GM10248 (cell line): Measurements from ENCODE around the gene MFSD1.
"Not testable (repeated sequence)": the region's sequence is repeated elsewhere in the genome, so short reads cannot be mapped to it uniquely, and the experiment has no call there.

Experiments used
- CTCF ChIA-PET: fragments of 300-600 bp; sonication (Branson Sonifier 250); formaldehyde crosslinking; extraction: SDS; loops from one replicate; lab custom pipeline; 2021; ENCODE audit warnings: antibody characterized with exemption; lab: Yijun Ruan, JAX
- POLR2A ChIA-PET: fragments of 350-650 bp; sonication (Branson Sonifier 250); formaldehyde crosslinking; extraction: SDS; loops from one replicate; lab custom pipeline; 2020; ENCODE audit warnings: antibody characterized with exemption; lab: Yijun Ruan, JAX
- DNase-seq: peaks from one replicate; pipeline ENCODE4 v3.0.0; 2012; ENCODE audit errors: extremely low spot score
- TF ChIP-seq, protein P1 (sequence below): IDR thresholded peaks from 2 replicates; pipeline ENCODE4 v1.5.1; 2012; ENCODE audit warnings: mild to moderate bottlenecking, low read depth; ENCODE audit errors: extremely low read depth, missing control alignments, control extremely low read depth

Gene MFSD1

GRCh38 chr3:158782283-158782989, 19.4 kb upstream of the MFSD1 start:
- TF ChIP-seq, protein P1, sequence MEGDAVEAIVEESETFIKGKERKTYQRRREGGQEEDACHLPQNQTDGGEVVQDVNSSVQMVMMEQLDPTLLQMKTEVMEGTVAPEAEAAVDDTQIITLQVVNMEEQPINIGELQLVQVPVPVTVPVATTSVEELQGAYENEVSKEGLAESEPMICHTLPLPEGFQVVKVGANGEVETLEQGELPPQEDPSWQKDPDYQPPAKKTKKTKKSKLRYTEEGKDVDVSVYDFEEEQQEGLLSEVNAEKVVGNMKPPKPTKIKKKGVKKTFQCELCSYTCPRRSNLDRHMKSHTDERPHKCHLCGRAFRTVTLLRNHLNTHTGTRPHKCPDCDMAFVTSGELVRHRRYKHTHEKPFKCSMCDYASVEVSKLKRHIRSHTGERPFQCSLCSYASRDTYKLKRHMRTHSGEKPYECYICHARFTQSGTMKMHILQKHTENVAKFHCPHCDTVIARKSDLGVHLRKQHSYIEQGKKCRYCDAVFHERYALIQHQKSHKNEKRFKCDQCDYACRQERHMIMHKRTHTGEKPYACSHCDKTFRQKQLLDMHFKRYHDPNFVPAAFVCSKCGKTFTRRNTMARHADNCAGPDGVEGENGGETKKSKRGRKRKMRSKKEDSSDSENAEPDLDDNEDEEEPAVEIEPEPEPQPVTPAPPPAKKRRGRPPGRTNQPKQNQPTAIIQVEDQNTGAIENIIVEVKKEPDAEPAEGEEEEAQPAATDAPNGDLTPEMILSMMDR: no peak
- ChIA-PET POLR2A (no interaction called here), CTCF (interaction anchor here (1.1 kb wide), 1 partner anchor 15 kb away, joined by 3 read pairs; no protein-coding TSS in a partner anchor)
- DNase-seq: no peak

DNA sequence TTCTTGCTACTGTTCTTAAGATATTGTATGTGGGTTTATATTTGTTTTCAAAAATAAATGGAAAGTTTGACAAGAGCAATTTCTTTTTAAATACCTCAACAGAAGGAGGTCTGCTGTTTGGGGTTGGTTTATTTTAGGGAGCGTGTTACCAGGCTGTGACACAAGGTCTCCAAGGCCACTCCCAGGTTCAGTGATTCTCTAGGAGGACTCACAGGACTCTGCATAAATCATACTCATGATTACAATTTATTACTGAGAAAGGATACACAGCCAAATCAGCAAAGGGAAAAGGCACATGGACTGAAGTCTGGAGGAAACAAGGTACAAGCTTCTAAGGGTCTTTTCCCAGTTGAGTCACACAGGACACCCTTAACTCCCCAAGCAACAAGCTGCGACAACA, 18.8 kb upstream of the MFSD1 start:
- POLR2A ChIA-PET: no interaction called here
- TF ChIP-seq, protein P1: no peak
- CTCF ChIA-PET: interaction anchor here (1.1 to 1.5 kb wide), 3 partner anchors 15 to 55 kb away, joined by 3 to 6 read pairs (median 3); no protein-coding TSS in a partner anchor
- DNase-seq: no peak

DNA sequence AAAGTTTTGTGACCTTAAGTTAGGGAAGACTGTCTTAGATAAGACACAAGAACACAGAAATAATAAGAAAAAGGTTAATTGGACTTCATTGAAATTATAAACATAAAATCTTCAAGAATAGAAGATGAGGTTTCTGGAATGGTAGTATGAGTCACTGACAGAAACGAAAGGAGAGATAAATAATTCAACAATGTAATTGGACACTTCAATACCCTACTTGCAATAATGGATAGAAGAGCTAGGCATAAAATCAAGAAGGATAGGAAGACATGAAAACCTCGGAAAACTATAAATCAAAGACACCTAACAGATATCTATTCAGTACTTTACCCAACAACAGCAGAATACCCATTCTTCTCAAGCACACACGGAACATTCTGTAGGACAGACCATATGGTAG, 15.9 kb upstream of the MFSD1 start:
- DNase-seq: no peak
- ChIA-PET POLR2A (no interaction called here), CTCF (interaction anchor here (0.8 to 1.9 kb wide), 3 partner anchors 8 to 59 kb away, joined by 4 to 8 read pairs (median 8); no protein-coding TSS in a partner anchor)
- TF ChIP-seq, protein P1: no peak

- TF ChIP-seq, protein P1: no peak
- ChIA-PET POLR2A (no interaction called here), CTCF (interaction anchor here (0.9 to 5.5 kb wide), 9 partner anchors 8 to 144 kb away, joined by 4 to 80 read pairs (median 6); no protein-coding TSS in a partner anchor)
- DNase-seq: no peak
These were observed 13.4 kb upstream of the MFSD1 start for GRCh38 chr3:158788446-158788845.

DNA sequence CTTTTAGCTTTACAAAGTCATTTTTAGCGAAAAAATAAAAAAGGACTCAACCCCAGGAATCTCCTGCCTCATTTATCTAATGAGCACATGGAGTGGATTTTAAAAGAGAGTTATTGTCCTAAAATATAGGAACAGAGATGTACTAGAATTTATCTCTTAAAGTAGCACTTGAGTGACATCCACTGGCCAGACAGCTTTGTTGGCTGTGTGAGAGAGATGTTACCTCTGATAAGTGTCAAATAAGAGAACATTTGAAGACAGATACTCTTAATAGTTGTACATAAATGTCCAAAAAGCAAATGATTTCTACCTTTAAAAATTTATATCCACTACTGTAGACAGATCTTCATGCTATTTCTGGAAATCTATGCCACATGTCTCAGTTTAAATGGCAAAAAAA, 12.3 kb upstream of the MFSD1 start:
- TF ChIP-seq, protein P1: peak; percentile 54
- DNase-seq: no peak
- ChIA-PET CTCF (interaction anchor here (0.7 to 5.5 kb wide), 22 partner anchors 9 to 1258 kb away, joined by 3 to 80 read pairs (median 5); partner anchors contain the start of genes LXN and MFSD1), POLR2A (no interaction called here)

- CTCF ChIA-PET: interaction anchor here (0.6 to 5.5 kb wide), 26 partner anchors 10 to 1259 kb away, joined by 3 to 80 read pairs (median 4); partner anchors contain the start of genes GFM1 and MFSD1
- POLR2A ChIA-PET: no interaction called here
- TF ChIP-seq, protein P1: peak; percentile 85
- peak; percentile 53 for DNase-seq
These were observed 10.8 kb upstream of the MFSD1 start for GRCh38 chr3:158790901-158791589.

- DNase-seq, POLR2A ChIA-PET: not testable (repeated sequence)
- CTCF ChIA-PET: interaction anchor here (0.6 to 5.5 kb wide), 25 partner anchors 9 to 1259 kb away, joined by 3 to 80 read pairs (median 4); partner anchors contain the start of genes GFM1 and MFSD1
These were observed 10.3 kb upstream of the MFSD1 start for GRCh38 chr3:158791590-158791920.
